ENCODE results near the gene ABCB1.
"Not testable (repeated sequence)": the region's sequence is repeated elsewhere in the genome, so short reads cannot be mapped to it uniquely, and the experiment has no call there.

ABCB1 gene

DNA sequence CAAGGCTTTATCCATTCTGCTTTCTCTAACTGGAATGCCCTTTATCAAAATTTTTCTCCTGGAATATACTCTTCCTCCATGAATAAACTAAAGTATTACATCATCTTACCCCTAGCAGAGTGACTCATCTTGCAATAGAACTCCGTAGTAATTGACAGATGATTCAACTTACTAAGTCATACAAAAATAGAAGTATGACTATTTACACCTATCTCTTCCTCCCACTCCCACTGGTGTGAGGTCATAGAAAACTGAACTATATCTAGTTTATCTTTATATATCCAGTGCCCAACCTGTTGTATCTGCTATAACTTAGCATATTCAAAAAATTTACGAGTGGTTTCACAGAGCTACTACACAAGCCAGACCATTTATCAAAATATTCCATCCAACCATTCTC lies 26.1 kb downstream of the ABCB1 start:
- Histone ChIP-seq H3K4me2 (ENCODE audit: low read length) (no peak overlapping the region), H4K8ac (ENCODE audit: low read depth, low read length) (no peak overlapping the region), H3K27me3 (ENCODE audit: insufficient read depth, low read length, poor library complexity) (peaks cover 3% of the 10 kb centered on the region), H3K23ac (ENCODE audit: low read length) (no peak overlapping the region), H3K27ac (ENCODE audit: low read depth, low read length) (no peak overlapping the region), H3K4me3 (ENCODE audit: low read length) (no peak overlapping the region), H3K4ac (ENCODE audit: low read depth, low read length) (no peak overlapping the region), H3K36me3 (ENCODE audit: control insufficient read depth, insufficient read depth, low read length) (no peaks in the 10 kb centered on the region), H3K9ac (ENCODE audit: low read length) (no peak overlapping the region), H3K79me2 (ENCODE audit: control insufficient read depth, insufficient read depth, low read length) (no peaks in the 10 kb centered on the region), H2BK120ac (ENCODE audit: low read depth, low read length) (no peak overlapping the region), H3K4me1 (ENCODE audit: control insufficient read depth, low read depth, low read length) (no peaks in the 10 kb centered on the region), H4K5ac (ENCODE audit: low read length) (no peak overlapping the region), H2BK15ac (replicated peaks; ENCODE audit: low read depth) (no peak overlapping the region), H3K79me1 (ENCODE audit: low read length) (no peaks in the 10 kb centered on the region), H2AK5ac (ENCODE audit: low read length) (no peak overlapping the region), H2BK5ac (ENCODE audit: low read length) (no peak overlapping the region), H3K18ac (ENCODE audit: low read length) (no peak overlapping the region), H3K56ac (ENCODE audit: low read length) (no peak overlapping the region)
- no peak for DNase-seq
- no CpG with 5 or more reads among the region's 2 CpGs for WGBS (ENCODE audit: extremely low coverage, insufficient coverage, low lambda C conversion rate)

DNA sequence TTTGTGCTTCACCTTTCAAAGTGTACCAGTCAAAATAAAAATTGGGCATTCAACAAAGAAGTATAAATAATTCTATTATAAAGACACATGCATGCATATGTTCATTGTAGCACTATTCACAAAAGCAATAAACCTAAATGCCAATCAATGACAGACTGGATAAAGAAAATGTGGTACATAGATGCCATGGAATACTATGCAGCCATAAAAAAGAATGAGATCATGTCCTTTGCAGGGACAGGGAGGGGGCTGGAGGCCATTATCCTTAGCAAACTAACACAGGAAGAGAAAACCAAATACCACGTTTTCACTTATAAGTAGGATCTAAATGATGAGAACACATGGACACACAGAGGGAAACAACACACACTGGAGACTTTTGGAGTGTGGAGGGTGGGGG lies 28.2 kb downstream of the ABCB1 start:
- not testable (repeated sequence) for H2BK5ac ChIP-seq (ENCODE audit: low read length); DNase-seq; H3K23ac ChIP-seq (ENCODE audit: low read length); H3K9ac ChIP-seq (ENCODE audit: low read length); H4K8ac ChIP-seq (ENCODE audit: low read depth, low read length); H3K56ac ChIP-seq (ENCODE audit: low read length); H3K27me3 ChIP-seq (ENCODE audit: insufficient read depth, low read length, poor library complexity); H3K36me3 ChIP-seq (ENCODE audit: control insufficient read depth, insufficient read depth, low read length); H3K18ac ChIP-seq (ENCODE audit: low read length); H2BK15ac ChIP-seq (replicated peaks; ENCODE audit: low read depth); H2AK5ac ChIP-seq (ENCODE audit: low read length); H2BK120ac ChIP-seq (ENCODE audit: low read depth, low read length); H4K5ac ChIP-seq (ENCODE audit: low read length); H3K79me1 ChIP-seq (ENCODE audit: low read length); H3K79me2 ChIP-seq (ENCODE audit: control insufficient read depth, insufficient read depth, low read length); H3K4me1 ChIP-seq (ENCODE audit: control insufficient read depth, low read depth, low read length); H3K4me2 ChIP-seq (ENCODE audit: low read length); H3K4me3 ChIP-seq (ENCODE audit: low read length); H3K27ac ChIP-seq (ENCODE audit: low read depth, low read length); H3K4ac ChIP-seq (ENCODE audit: low read depth, low read length)
- no CpG with 5 or more reads among the region's 1 CpG for WGBS (ENCODE audit: extremely low coverage, insufficient coverage, low lambda C conversion rate)

DNA sequence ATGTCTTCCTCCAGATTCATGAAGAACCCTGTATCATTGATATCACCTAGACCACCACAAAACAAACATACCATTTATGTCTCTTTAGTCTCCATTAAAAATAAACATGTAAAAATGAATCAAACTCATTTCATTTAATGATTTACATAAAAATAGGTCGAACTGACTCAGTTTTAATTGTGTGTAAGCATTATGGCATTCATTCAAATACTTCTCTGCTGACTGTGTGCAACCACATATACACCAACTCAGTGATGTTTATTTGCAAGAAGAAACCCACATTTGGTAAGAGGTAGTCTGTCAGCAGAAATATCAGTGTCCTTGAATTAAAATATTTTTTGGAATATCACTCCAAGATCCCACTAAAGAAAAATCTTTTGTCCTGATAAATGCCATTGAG lies 30.5 kb downstream of the ABCB1 start:
- Histone ChIP-seq H2AK5ac (ENCODE audit: low read length) (no peak overlapping the region), H2BK15ac (replicated peaks; ENCODE audit: low read depth) (no peak overlapping the region), H4K8ac (ENCODE audit: low read depth, low read length) (no peak overlapping the region), H3K9ac (ENCODE audit: low read length) (no peak overlapping the region), H3K56ac (ENCODE audit: low read length) (no peak overlapping the region), H3K79me2 (ENCODE audit: control insufficient read depth, insufficient read depth, low read length) (no peaks in the 10 kb centered on the region), H3K4ac (ENCODE audit: low read depth, low read length) (no peak overlapping the region), H4K5ac (ENCODE audit: low read length) (no peak overlapping the region), H2BK120ac (ENCODE audit: low read depth, low read length) (no peak overlapping the region), H2BK5ac (ENCODE audit: low read length) (no peak overlapping the region), H3K27ac (ENCODE audit: low read depth, low read length) (no peak overlapping the region), H3K79me1 (ENCODE audit: low read length) (no peaks in the 10 kb centered on the region), H3K18ac (ENCODE audit: low read length) (no peak overlapping the region), H3K4me2 (ENCODE audit: low read length) (no peak overlapping the region), H3K4me3 (ENCODE audit: low read length) (no peak overlapping the region), H3K23ac (ENCODE audit: low read length) (no peak overlapping the region), H3K27me3 (ENCODE audit: insufficient read depth, low read length, poor library complexity) (no peaks in the 10 kb centered on the region), H3K4me1 (ENCODE audit: control insufficient read depth, low read depth, low read length) (no peaks in the 10 kb centered on the region), H3K36me3 (ENCODE audit: control insufficient read depth, insufficient read depth, low read length) (no peaks in the 10 kb centered on the region)
- no CpG with 5 or more reads among the region's 1 CpG for WGBS (ENCODE audit: extremely low coverage, insufficient coverage, low lambda C conversion rate)
- DNase-seq: no peak

DNA sequence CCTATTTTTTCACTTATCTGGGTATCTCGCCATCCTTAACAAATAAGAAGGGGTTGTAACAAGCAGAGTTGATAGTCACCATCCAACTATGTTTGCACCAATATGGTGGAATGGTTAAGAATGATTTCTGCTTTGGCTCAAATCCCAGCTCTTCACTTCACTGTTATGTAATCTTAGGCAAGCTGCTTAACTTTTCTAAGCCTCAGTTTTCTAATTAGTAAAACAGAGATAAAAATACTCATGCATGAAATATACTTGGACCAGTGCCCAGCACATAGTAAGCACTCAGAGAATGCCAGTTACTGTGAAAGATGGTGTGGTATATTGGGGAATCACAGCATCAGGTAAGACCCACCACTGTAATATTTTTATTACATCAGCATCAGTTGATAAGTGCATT lies 33.6 kb downstream of the ABCB1 start:
- H3K18ac ChIP-seq (ENCODE audit: low read length): no peak overlapping the region
- H2BK15ac ChIP-seq (replicated peaks; ENCODE audit: low read depth): no peak overlapping the region
- H3K4me2 ChIP-seq (ENCODE audit: low read length): no peak overlapping the region
- no peaks in the 10 kb centered on the region for H3K27me3 ChIP-seq (ENCODE audit: insufficient read depth, low read length, poor library complexity)
- WGBS (ENCODE audit: extremely low coverage, insufficient coverage, low lambda C conversion rate): no CpG with 5 or more reads among the region's 1 CpG
- H3K36me3 ChIP-seq (ENCODE audit: control insufficient read depth, insufficient read depth, low read length): no peaks in the 10 kb centered on the region
- no peak overlapping the region for H3K4ac ChIP-seq (ENCODE audit: low read depth, low read length)
- no peaks in the 10 kb centered on the region for H3K79me2 ChIP-seq (ENCODE audit: control insufficient read depth, insufficient read depth, low read length)
- no peaks in the 10 kb centered on the region for H3K79me1 ChIP-seq (ENCODE audit: low read length)
- no peak overlapping the region for H2BK5ac ChIP-seq (ENCODE audit: low read length)
- no peak overlapping the region for H3K23ac ChIP-seq (ENCODE audit: low read length)
- no peak overlapping the region for H4K5ac ChIP-seq (ENCODE audit: low read length)
- DNase-seq: no peak
- no peak overlapping the region for H2BK120ac ChIP-seq (ENCODE audit: low read depth, low read length)
- no peak overlapping the region for H3K9ac ChIP-seq (ENCODE audit: low read length)
- H4K8ac ChIP-seq (ENCODE audit: low read depth, low read length): no peak overlapping the region
- H3K27ac ChIP-seq (ENCODE audit: low read depth, low read length): no peak overlapping the region
- H3K56ac ChIP-seq (ENCODE audit: low read length): no peak overlapping the region
- H3K4me1 ChIP-seq (ENCODE audit: control insufficient read depth, low read depth, low read length): no peaks in the 10 kb centered on the region
- H3K4me3 ChIP-seq (ENCODE audit: low read length): no peak overlapping the region
- H2AK5ac ChIP-seq (ENCODE audit: low read length): no peak overlapping the region

DNA sequence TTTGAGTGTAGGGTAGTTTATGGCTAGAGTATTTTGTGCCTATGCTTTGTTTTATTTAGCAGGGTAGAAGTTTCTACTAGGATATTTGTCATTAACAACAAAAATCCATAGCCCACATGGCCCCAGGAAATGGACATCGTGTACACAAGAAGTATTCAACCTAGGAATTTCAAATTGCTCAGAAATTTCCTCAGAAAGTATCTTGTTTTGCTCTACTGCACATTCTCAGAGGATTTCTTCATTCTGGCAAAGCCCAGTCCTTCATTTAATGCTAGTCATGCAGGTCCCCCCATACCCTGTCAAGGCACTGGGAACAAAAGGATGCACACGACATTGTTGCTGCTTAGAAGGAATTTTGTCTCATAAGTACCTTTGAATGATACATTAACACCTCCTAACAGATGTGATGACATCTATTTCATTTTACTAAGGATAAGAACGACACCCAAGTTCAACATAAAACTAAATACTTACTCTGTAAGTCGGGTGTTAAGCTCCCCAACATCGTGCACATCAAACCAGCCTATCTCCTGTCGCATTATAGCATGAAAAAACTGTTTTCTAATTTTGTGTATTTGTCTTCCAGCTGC lies 34.3 kb downstream of the ABCB1 start:
- no peaks in the 10 kb centered on the region for H3K79me2 ChIP-seq (ENCODE audit: control insufficient read depth, insufficient read depth, low read length)
- H2AK5ac ChIP-seq (ENCODE audit: low read length): no peak overlapping the region
- H2BK120ac ChIP-seq (ENCODE audit: low read depth, low read length): no peak overlapping the region
- no peak overlapping the region for H3K9ac ChIP-seq (ENCODE audit: low read length)
- H3K27ac ChIP-seq (ENCODE audit: low read depth, low read length): no peak overlapping the region
- no peak overlapping the region for H4K8ac ChIP-seq (ENCODE audit: low read depth, low read length)
- DNase-seq: no peak
- H3K27me3 ChIP-seq (ENCODE audit: insufficient read depth, low read length, poor library complexity): no peaks in the 10 kb centered on the region
- no peaks in the 10 kb centered on the region for H3K79me1 ChIP-seq (ENCODE audit: low read length)
- H3K18ac ChIP-seq (ENCODE audit: low read length): no peak overlapping the region
- H3K56ac ChIP-seq (ENCODE audit: low read length): no peak overlapping the region
- H2BK15ac ChIP-seq (replicated peaks; ENCODE audit: low read depth): no peak overlapping the region
- H3K4me2 ChIP-seq (ENCODE audit: low read length): no peak overlapping the region
- H4K5ac ChIP-seq (ENCODE audit: low read length): no peak overlapping the region
- no CpG with 5 or more reads among the region's 6 CpGs for WGBS (ENCODE audit: extremely low coverage, insufficient coverage, low lambda C conversion rate)
- H3K36me3 ChIP-seq (ENCODE audit: control insufficient read depth, insufficient read depth, low read length): no peaks in the 10 kb centered on the region
- H2BK5ac ChIP-seq (ENCODE audit: low read length): no peak overlapping the region
- H3K23ac ChIP-seq (ENCODE audit: low read length): no peak overlapping the region
- H3K4ac ChIP-seq (ENCODE audit: low read depth, low read length): no peak overlapping the region
- H3K4me1 ChIP-seq (ENCODE audit: control insufficient read depth, low read depth, low read length): no peaks in the 10 kb centered on the region
- no peak overlapping the region for H3K4me3 ChIP-seq (ENCODE audit: low read length)

DNA sequence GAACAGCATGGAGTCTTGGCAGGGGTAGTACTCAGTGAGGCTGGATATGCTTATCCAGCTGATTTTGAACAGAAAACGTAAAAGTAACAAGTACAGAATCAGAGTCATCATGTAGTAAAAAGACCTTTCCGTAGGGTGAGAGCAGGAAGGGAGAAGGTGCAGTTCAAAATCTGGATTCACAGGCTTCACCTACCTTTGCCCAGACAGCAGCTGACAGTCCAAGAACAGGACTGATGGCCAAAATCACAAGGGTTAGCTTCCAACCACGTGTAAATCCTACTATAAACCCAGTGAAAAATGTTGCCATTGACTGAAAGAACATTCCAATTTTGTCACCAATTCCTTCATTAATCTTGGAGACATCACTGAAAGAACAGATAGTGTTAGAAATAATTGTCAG lies 34.8 kb downstream of the ABCB1 start:
- no CpG with 5 or more reads among the region's 3 CpGs for WGBS (ENCODE audit: extremely low coverage, insufficient coverage, low lambda C conversion rate)
- Histone ChIP-seq H2BK120ac (ENCODE audit: low read depth, low read length) (no peak overlapping the region), H3K9ac (ENCODE audit: low read length) (no peak overlapping the region), H3K27me3 (ENCODE audit: insufficient read depth, low read length, poor library complexity) (no peaks in the 10 kb centered on the region), H3K79me2 (ENCODE audit: control insufficient read depth, insufficient read depth, low read length) (no peaks in the 10 kb centered on the region), H2BK5ac (ENCODE audit: low read length) (no peak overlapping the region), H3K4me3 (ENCODE audit: low read length) (no peak overlapping the region), H3K4me1 (ENCODE audit: control insufficient read depth, low read depth, low read length) (no peaks in the 10 kb centered on the region), H3K27ac (ENCODE audit: low read depth, low read length) (no peak overlapping the region), H4K8ac (ENCODE audit: low read depth, low read length) (no peak overlapping the region), H3K4ac (ENCODE audit: low read depth, low read length) (no peak overlapping the region), H4K5ac (ENCODE audit: low read length) (no peak overlapping the region), H3K18ac (ENCODE audit: low read length) (no peak overlapping the region), H3K4me2 (ENCODE audit: low read length) (no peak overlapping the region), H2AK5ac (ENCODE audit: low read length) (no peak overlapping the region), H3K79me1 (ENCODE audit: low read length) (no peaks in the 10 kb centered on the region), H2BK15ac (replicated peaks; ENCODE audit: low read depth) (no peak overlapping the region), H3K23ac (ENCODE audit: low read length) (no peak overlapping the region), H3K56ac (ENCODE audit: low read length) (no peak overlapping the region), H3K36me3 (ENCODE audit: control insufficient read depth, insufficient read depth, low read length) (no peaks in the 10 kb centered on the region)
- DNase-seq: no peak

All from mesendoderm (in vitro differentiated cells).